Endodermal cell (in vitro differentiated cells): Measurements from ENCODE around the gene NUDT9. TPM values are rescaled to one million over a fixed set of nuclear protein-coding genes. Genes with fewer than 3 reads are reported as not detected.

Experiments
- DNase-seq: peaks from one replicate; pipeline ENCODE4 v3.0.0-alpha.2; 2017
- H3K27ac ChIP-seq: 2 replicates; pipeline ENCODE4 v1.5.1; 2013; ENCODE audit warnings: mild to moderate bottlenecking, low read depth, low read length, moderate library complexity
- H3K27me3 ChIP-seq: 2 replicates; pipeline ENCODE4 v1.6.1; 2013; ENCODE audit warnings: mild to moderate bottlenecking, low read length, moderate library complexity; ENCODE audit not compliant: insufficient read depth, control insufficient read depth, poor library complexity, severe bottlenecking
- H3K36me3 ChIP-seq: 2 replicates; pipeline ENCODE4 v1.7.0; 2013; ENCODE audit warnings: mild to moderate bottlenecking, low read length, moderate library complexity; ENCODE audit not compliant: control insufficient read depth, insufficient read depth
- H3K4me1 ChIP-seq: one replicate; pipeline ENCODE4 v1.7.0; 2013; ENCODE audit warnings: low read length; ENCODE audit not compliant: control insufficient read depth, insufficient read depth
- H3K4me3 ChIP-seq: 2 replicates; pipeline ENCODE4 v1.5.1; 2013; ENCODE audit warnings: mild to moderate bottlenecking, low read length, moderate library complexity
- H3K9ac ChIP-seq: 2 replicates; pipeline ENCODE4 v1.6.1; 2013; ENCODE audit warnings: mild to moderate bottlenecking, low read length, moderate library complexity; ENCODE audit not compliant: poor library complexity, severe bottlenecking; ENCODE audit errors: extremely low read depth
- H3K9me3 ChIP-seq: 2 replicates; pipeline ENCODE4 v1.6.1; 2013; ENCODE audit warnings: mild to moderate bottlenecking, low read length, moderate library complexity; ENCODE audit not compliant: control insufficient read depth
- H3K27ac Mint-ChIP-seq: 2 replicates; pipeline ENCODE4 v1.8.0; 2020; ENCODE audit warnings: mixed read lengths
- H3K27me3 Mint-ChIP-seq: 2 replicates; pipeline ENCODE4 v1.8.0; 2021; ENCODE audit warnings: mild to moderate bottlenecking, mixed read lengths; ENCODE audit not compliant: insufficient read depth
- H3K36me3 Mint-ChIP-seq: 2 replicates; pipeline ENCODE4 v1.8.0; 2020; ENCODE audit warnings: low read depth, mixed read lengths
- H3K4me1 Mint-ChIP-seq: 2 replicates; pipeline ENCODE4 v1.8.0; 2020; ENCODE audit warnings: mixed read lengths
- H3K4me3 Mint-ChIP-seq: 2 replicates; pipeline ENCODE4 v1.8.0; 2020; ENCODE audit warnings: mild to moderate bottlenecking, moderate library complexity, mixed read lengths
- H3K9me3 Mint-ChIP-seq: 2 replicates; pipeline ENCODE4 v1.8.0; 2020; ENCODE audit warnings: mild to moderate bottlenecking, mixed read lengths
- CTCF ChIP-seq: fragments of 200-600 bp; sonication (generic); conservative IDR thresholded peaks from 2 replicates; pipeline ENCODE4 v1.5.0; 2021; ENCODE audit warnings: antibody characterized with exemption, mild to moderate bottlenecking
- WGBS, 2 experiments: methylation state at CpG; one replicate each; pipeline versions ENCODE4 v1.1.5 to v1.1.7; 2013; ENCODE audit warnings: missing lambda C conversion rate in 2 of 2, mixed read lengths in 1 of 2; ENCODE audit not compliant: insufficient coverage in 1 of 2, insufficient read length in 1 of 2; 5-methylcytosine and 5-hydroxymethylcytosine counted together
- long read RNA-seq, 4 experiments: library from polyadenylated mRNA in 2 of 4; library from RNA in 1 of 4; library from capped mRNA in 1 of 4; stranded (forward) in 3 of 4; unstranded in 1 of 4; transcript quantifications; one replicate each; pipeline ENCODE4 v2.0.0, GENCODE V29; 2020 to 2021; ENCODE audit warnings: inconsistent platforms in 1 of 4
- polyA plus RNA-seq, 2 experiments: library from polyadenylated mRNA; stranded (reverse); fragments of 50-300 nt; gene quantifications; one replicate each; pipeline ENCODE4 v1.2.3, GENCODE V29; 2013
- total RNA-seq, 2 donors: library from RNA; stranded (reverse); fragmentation: NEBNext Ultra II Directional in 1 of 2; extraction: Animal tissue kit (Norgen Biotek cat#: 25700) in 1 of 2; gene quantifications; 2 replicates in 1 of 2; 3 replicates in 1 of 2; pipeline ENCODE4 v1.2.1, GENCODE V29; 2021

The NUDT9 gene
- total RNA-seq: 10 to 100 TPM; 23.2 to 28.6 TPM
- 24.5 TPM for polyA plus RNA-seq (2013, experiment 1 of 2)
- polyA plus RNA-seq (2013, experiment 2 of 2): 21.6 TPM
- long read RNA-seq, experiment 1, transcript NUDT9-201 (8 exons, 1,701 nt): major isoform, 6 of 24 reads
- long read RNA-seq, experiment 1, partial matches to known transcripts: 11 of 24 reads
- long read RNA-seq, experiment 1, other reads (novel, unspliced or antisense): 5 of 24 reads
- long read RNA-seq, experiment 2, transcript NUDT9-201 (8 exons, 1,701 nt): major isoform, 35 of 53 reads
- long read RNA-seq, experiment 2, partial matches to known transcripts: 0 of 53 reads
- long read RNA-seq, experiment 2, other reads (novel, unspliced or antisense): 14 of 53 reads
- long read RNA-seq, experiment 3, transcript NUDT9-203 (8 exons, 2,458 nt): minor isoform, 7 of 112 reads
- long read RNA-seq, experiment 3, transcript NUDT9-201 (8 exons, 1,701 nt): major isoform, 83 of 112 reads
- long read RNA-seq, experiment 3, partial matches to known transcripts: 6 of 112 reads
- long read RNA-seq, experiment 3, other reads (novel, unspliced or antisense): 16 of 112 reads
- long read RNA-seq, experiment 4, transcript NUDT9-203 (8 exons, 2,458 nt): minor isoform, 12 of 127 reads
- long read RNA-seq, experiment 4, transcript NUDT9-201 (8 exons, 1,701 nt): major isoform, 59 of 127 reads
- long read RNA-seq, experiment 4, partial matches to known transcripts: 33 of 127 reads
- long read RNA-seq, experiment 4, other reads (novel, unspliced or antisense): 22 of 127 reads

- WGBS, 2 experiments: 6% methylated on average over 18 to 58 of the region's 58 CpGs
- no peaks in the 10 kb centered on the region for H3K27me3 ChIP-seq
- H3K9ac ChIP-seq: peak within 1 kb of the TSS; percentile 81
- Mint-ChIP-seq H3K4me1 (peaks cover 22% of the 10 kb centered on the region), H3K9me3 (peaks cover 22% of the 10 kb centered on the region), H3K4me3 (peak within 1 kb of the TSS; percentile 92), H3K27ac (peak within 1 kb of the TSS; percentile 99), H3K27me3 (no peaks in the 10 kb centered on the region), H3K36me3 (no peaks in the 10 kb centered on the region)
- peak within 1 kb of the TSS; percentile 74 for H3K27ac ChIP-seq
- DNase-seq: peak; percentile 98
- TF ChIP-seq CTCF: no peak
- peak within 1 kb of the TSS; percentile 94 for H3K4me3 ChIP-seq
- no peaks in the 10 kb centered on the region for H3K36me3 ChIP-seq
- peaks cover 4% of the 10 kb centered on the region for H3K4me1 ChIP-seq
- H3K9me3 ChIP-seq: peaks cover 16% of the 10 kb centered on the region
These were observed at the start of gene NUDT9 for GRCh38 chr4:87422104-87423052. Gene NUDT9 (plus strand): TSS chr4:87422573. CDS start chr4:87422906, 333 bp downstream.

DNA sequence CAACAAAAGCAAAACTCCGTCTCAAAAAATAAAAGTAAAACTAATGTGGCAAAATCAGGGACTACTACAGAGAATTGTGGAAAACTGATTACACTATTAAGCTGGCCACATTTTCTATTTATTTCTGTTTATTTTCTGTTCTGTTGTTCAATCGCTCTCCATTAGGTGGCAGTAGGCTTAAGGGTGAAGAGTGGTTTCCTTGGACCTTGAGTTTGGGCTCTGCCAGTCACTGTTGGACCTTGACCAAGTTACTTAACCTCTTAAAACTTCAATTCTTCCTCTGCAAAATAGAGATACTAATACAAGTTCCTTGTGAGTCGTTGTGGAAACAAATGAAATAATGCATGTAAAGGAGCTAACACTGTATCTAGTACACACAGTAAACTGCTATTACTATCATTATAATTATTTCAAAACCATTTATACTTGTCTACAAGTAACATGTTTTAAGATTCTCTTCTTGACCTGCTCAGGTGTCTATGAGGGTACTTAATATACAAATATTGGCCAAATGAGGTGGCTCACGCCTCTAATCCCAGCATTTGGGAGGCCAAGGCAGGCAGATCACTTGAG lies 46.6 kb upstream of the NUDT9 start:
- Histone ChIP-seq H3K9me3 (no peaks in the 10 kb centered on the region), H3K27ac (no peak overlapping the region), H3K4me3 (no peak overlapping the region), H3K36me3 (peaks cover 20% of the 10 kb centered on the region), H3K27me3 (no peaks in the 10 kb centered on the region), H3K9ac (no peak overlapping the region), H3K4me1 (no peaks in the 10 kb centered on the region)
- Mint-ChIP-seq H3K36me3 (peaks cover 46% of the 10 kb centered on the region), H3K9me3 (no peaks in the 10 kb centered on the region), H3K27ac (no peak overlapping the region), H3K27me3 (no peaks in the 10 kb centered on the region), H3K4me3 (no peak overlapping the region), H3K4me1 (no peaks in the 10 kb centered on the region)
- 56 to 69% methylated on average over 3 to 4 of the region's 4 CpGs for WGBS, 2 experiments
- DNase-seq: no peak
- TF ChIP-seq CTCF: peak; percentile 85

DNA sequence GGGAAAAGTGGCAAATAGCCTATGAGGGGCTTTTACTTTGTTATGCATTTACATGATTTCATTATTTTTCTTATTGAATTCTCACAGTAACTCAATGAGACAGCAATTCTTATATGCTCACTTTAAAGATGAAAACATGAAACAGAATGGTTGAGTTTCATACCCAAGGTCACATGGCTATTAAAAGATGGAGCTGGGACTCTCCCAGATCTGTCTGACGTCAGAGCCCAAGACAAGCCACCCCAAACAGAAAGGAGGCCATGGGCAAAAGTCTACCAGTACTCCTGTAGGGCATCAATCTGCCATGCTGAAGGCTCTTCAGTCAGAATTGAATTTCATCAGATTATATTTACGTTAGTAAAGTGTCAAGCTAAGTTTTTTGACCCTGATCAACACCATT lies 44.6 kb upstream of the NUDT9 start:
- Mint-ChIP-seq H3K27ac (no peak overlapping the region), H3K4me3 (no peak overlapping the region), H3K36me3 (peaks cover 43% of the 10 kb centered on the region), H3K4me1 (no peaks in the 10 kb centered on the region), H3K9me3 (no peaks in the 10 kb centered on the region), H3K27me3 (no peaks in the 10 kb centered on the region)
- Histone ChIP-seq H3K36me3 (peaks cover 16% of the 10 kb centered on the region), H3K27me3 (no peaks in the 10 kb centered on the region), H3K4me1 (no peaks in the 10 kb centered on the region), H3K9ac (no peak overlapping the region), H3K4me3 (no peak overlapping the region), H3K9me3 (no peaks in the 10 kb centered on the region), H3K27ac (no peak overlapping the region)
- no peak for DNase-seq
- TF ChIP-seq CTCF: no peak
- 92 to 100% methylated on average over 2 of the region's 2 CpGs for WGBS, 2 experiments
